Ovary (tissue), 3 donors: ENCODE data around the gene KRTAP3-2.

ENCODE experiments used
- POLR2A ChIP-seq: fragments of 450-650 bp; IDR thresholded peaks from one replicate; pipeline ENCODE4 v1.6.1; 2017; ENCODE audit warnings: antibody characterized with exemption, mild to moderate bottlenecking, moderate library complexity
- TF ChIP-seq, protein P1 (sequence below), 3 donors: fragments of 450-650 bp in 2 of 3; fragments of 200-600 bp in 1 of 3; IDR thresholded peaks; one replicate each; pipeline versions ENCODE4 v1.5.1 to v1.8.0; 2016 to 2022; ENCODE audit warnings: antibody characterized with exemption in 3 of 3, mild to moderate bottlenecking in 1 of 3
- donor health status: DM: no; HTN: no; CAD: no.

- TF ChIP-seq POLR2A = no peak
- TF ChIP-seq, protein P1, sequence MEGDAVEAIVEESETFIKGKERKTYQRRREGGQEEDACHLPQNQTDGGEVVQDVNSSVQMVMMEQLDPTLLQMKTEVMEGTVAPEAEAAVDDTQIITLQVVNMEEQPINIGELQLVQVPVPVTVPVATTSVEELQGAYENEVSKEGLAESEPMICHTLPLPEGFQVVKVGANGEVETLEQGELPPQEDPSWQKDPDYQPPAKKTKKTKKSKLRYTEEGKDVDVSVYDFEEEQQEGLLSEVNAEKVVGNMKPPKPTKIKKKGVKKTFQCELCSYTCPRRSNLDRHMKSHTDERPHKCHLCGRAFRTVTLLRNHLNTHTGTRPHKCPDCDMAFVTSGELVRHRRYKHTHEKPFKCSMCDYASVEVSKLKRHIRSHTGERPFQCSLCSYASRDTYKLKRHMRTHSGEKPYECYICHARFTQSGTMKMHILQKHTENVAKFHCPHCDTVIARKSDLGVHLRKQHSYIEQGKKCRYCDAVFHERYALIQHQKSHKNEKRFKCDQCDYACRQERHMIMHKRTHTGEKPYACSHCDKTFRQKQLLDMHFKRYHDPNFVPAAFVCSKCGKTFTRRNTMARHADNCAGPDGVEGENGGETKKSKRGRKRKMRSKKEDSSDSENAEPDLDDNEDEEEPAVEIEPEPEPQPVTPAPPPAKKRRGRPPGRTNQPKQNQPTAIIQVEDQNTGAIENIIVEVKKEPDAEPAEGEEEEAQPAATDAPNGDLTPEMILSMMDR (IDR thresholded peaks at IDR 0.05) = no peak
Observed at GRCh38 chr17:41018541-41018940, 18.8 kb upstream of the KRTAP3-2 start.
